ENCODE measurements around the gene ZNF91.
"Not testable (repeated sequence)": the region's sequence is repeated elsewhere in the genome, so short reads cannot be mapped to it uniquely, and the experiment has no call there.

ZNF91 gene

GRCh38 chr19:23395041-23395721 is at the start of gene ZNF91:
ZNF91 (minus strand) TSS chr19:23395471; CDS start chr19:23395354, 117 bp downstream.
- peak; percentile 5 for DNase-seq (ENCODE audit: low spot score)

- no peak for DNase-seq (ENCODE audit: low spot score)
Measured at GRCh38 chr19:23440791-23441190, 45.5 kb upstream of the ZNF91 start.

- DNase-seq (ENCODE audit: low spot score): no peak
Measured at GRCh38 chr19:23440207-23440606, 44.9 kb upstream of the ZNF91 start.

GRCh38 chr19:23439623-23440022 is 44.4 kb upstream of the ZNF91 start:
- no peak for DNase-seq (ENCODE audit: low spot score)

GRCh38 chr19:23437901-23438300 is 42.6 kb upstream of the ZNF91 start:
- DNase-seq (ENCODE audit: low spot score): no peak

- DNase-seq (ENCODE audit: low spot score): no peak
Measured at GRCh38 chr19:23436944-23437343, 41.7 kb upstream of the ZNF91 start.

GRCh38 chr19:23436318-23436717 is 41.0 kb upstream of the ZNF91 start:
- no peak for DNase-seq (ENCODE audit: low spot score)

- DNase-seq (ENCODE audit: low spot score): no peak
Measured at GRCh38 chr19:23420824-23421223, 25.6 kb upstream of the ZNF91 start.

- DNase-seq (ENCODE audit: low spot score): not testable (repeated sequence)
Measured at GRCh38 chr19:23419261-23419660, 24.0 kb upstream of the ZNF91 start.

- no peak for DNase-seq (ENCODE audit: low spot score)
Measured at GRCh38 chr19:23415561-23416191, 20.4 kb upstream of the ZNF91 start.

- DNase-seq (ENCODE audit: low spot score): no peak
Measured at GRCh38 chr19:23415034-23415433, 19.8 kb upstream of the ZNF91 start.

GRCh38 chr19:23410155-23410554 is 14.9 kb upstream of the ZNF91 start:
- no peak for DNase-seq (ENCODE audit: low spot score)

GRCh38 chr19:23409392-23410048 is 14.2 kb upstream of the ZNF91 start:
- no peak for DNase-seq (ENCODE audit: low spot score)

GRCh38 chr19:23407616-23408133 is 12.4 kb upstream of the ZNF91 start:
- no peak for DNase-seq (ENCODE audit: low spot score)

- no peak for DNase-seq (ENCODE audit: low spot score)
Measured at GRCh38 chr19:23406721-23407120, 11.4 kb upstream of the ZNF91 start.

GRCh38 chr19:23406091-23406490 is 10.8 kb upstream of the ZNF91 start:
- DNase-seq (ENCODE audit: low spot score): no peak

GRCh38 chr19:23404676-23405075 is 9.4 kb upstream of the ZNF91 start:
- DNase-seq (ENCODE audit: low spot score): no peak

- DNase-seq (ENCODE audit: low spot score): no peak
Measured at GRCh38 chr19:23403581-23404324, 8.5 kb upstream of the ZNF91 start.

GRCh38 chr19:23403052-23403451 is 7.8 kb upstream of the ZNF91 start:
- DNase-seq (ENCODE audit: low spot score): no peak

GRCh38 chr19:23402388-23402787 is 7.1 kb upstream of the ZNF91 start:
- DNase-seq (ENCODE audit: low spot score): no peak

GRCh38 chr19:23401086-23401610 is 5.9 kb upstream of the ZNF91 start:
- DNase-seq (ENCODE audit: low spot score): no peak

GRCh38 chr19:23399443-23399842 is 4.2 kb upstream of the ZNF91 start:
- no peak for DNase-seq (ENCODE audit: low spot score)

All from hematopoietic multipotent progenitor cell treated with erythropoietin and hydrocortisone succinate and interleukin-3 and kit ligand, for 17 days (in vitro differentiated cells).